ENCODE data around the gene TBC1D2. TPM values are rescaled to one million over a fixed set of nuclear protein-coding genes. Genes with fewer than 3 reads are reported as not detected.

Gene TBC1D2
- total RNA-seq, 2 donors from 2014 or later: 5.6 to 6.4 TPM

- Mint-ChIP-seq H3K27me3 (no peaks in the 10 kb centered on the region), H3K4me3 (no peak overlapping the region), H3K9me3 (no peaks in the 10 kb centered on the region), H3K4me1 (peaks cover 7% of the 10 kb centered on the region), H3K27ac (no peak overlapping the region), H3K36me3 (ENCODE audit: low read depth) (peaks cover 22% of the 10 kb centered on the region)
- no peak for ATAC-seq (replicated peaks)
Measured at GRCh38 chr9:98152526-98152925, 102.9 kb downstream of the TBC1D2 start.

- ATAC-seq (replicated peaks): no peak
- no peak overlapping the region for H3K27ac Mint-ChIP-seq
- no peak overlapping the region for H3K4me3 Mint-ChIP-seq
- H3K9me3 Mint-ChIP-seq: no peaks in the 10 kb centered on the region
- no peaks in the 10 kb centered on the region for H3K27me3 Mint-ChIP-seq
- H3K4me1 Mint-ChIP-seq: peaks cover 7% of the 10 kb centered on the region
- H3K36me3 Mint-ChIP-seq (ENCODE audit: low read depth): peaks cover 4% of the 10 kb centered on the region
Measured at GRCh38 chr9:98150721-98151120, 104.7 kb downstream of the TBC1D2 start.

DNA sequence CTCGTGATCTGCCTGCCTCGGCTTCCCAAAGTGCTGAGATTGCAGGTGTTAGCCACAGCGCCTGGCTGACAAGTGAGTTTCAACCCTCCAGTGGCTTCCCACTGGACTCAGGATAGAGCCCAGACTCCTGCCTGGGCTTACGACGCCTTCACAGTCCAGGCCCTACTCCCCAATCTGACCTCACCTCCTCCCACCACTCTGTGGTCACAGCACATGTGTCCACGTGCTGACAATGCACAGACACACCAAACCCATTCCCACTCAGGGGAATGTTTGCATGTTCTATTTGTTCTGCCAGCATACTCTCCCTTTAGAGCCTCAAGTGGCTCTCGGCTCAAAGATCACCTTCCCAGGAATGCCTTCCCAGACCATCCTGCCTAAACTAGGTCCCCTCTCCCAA, 105.3 kb downstream of the TBC1D2 start:
- no peaks in the 10 kb centered on the region for H3K9me3 Mint-ChIP-seq
- no peak overlapping the region for H3K27ac Mint-ChIP-seq
- peaks cover 7% of the 10 kb centered on the region for H3K4me1 Mint-ChIP-seq
- no peak overlapping the region for H3K4me3 Mint-ChIP-seq
- no peaks in the 10 kb centered on the region for H3K27me3 Mint-ChIP-seq
- no peak for ATAC-seq (replicated peaks)
- H3K36me3 Mint-ChIP-seq (ENCODE audit: low read depth): no peaks in the 10 kb centered on the region

DNA sequence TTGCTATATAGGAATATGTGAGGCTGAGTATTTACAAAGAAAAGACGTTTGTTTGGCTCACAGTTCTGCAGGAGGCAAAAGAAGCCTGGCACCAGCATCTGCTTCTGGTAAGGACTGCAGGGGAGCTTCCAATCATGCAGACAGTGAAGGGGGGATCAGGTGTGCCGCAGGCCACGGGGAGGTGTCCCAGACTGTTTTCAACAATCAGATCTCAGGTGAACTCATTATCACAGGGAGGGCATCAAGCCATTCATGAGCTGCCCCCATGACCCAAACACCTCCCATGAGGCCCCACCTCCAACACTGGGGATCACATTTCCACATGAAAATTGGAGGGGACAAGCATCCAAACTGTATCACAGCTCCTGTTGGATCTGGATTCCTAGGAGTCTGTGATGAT, 106.0 kb downstream of the TBC1D2 start:
- Mint-ChIP-seq H3K9me3 (no peaks in the 10 kb centered on the region), H3K27me3 (no peaks in the 10 kb centered on the region), H3K27ac (no peak overlapping the region), H3K4me1 (peaks cover 7% of the 10 kb centered on the region), H3K4me3 (no peak overlapping the region), H3K36me3 (ENCODE audit: low read depth) (no peaks in the 10 kb centered on the region)
- no peak for ATAC-seq (replicated peaks)

Other genes with a start within 250 kb of the TBC1D2 start
- gene NANS, start 198.9 kb downstream of the TBC1D2 start, total RNA-seq: 10 to 100 TPM; 46.4 to 54.4 TPM
- gene TRIM14, start 136.4 kb downstream of the TBC1D2 start, total RNA-seq: 10 to 100 TPM; 43.4 to 57.8 TPM
- gene CORO2A, start 63.0 kb downstream of the TBC1D2 start, total RNA-seq: 10 to 100 TPM in 1 of 2 donors, 1 to 10 TPM in 1; 9.9 to 18.2 TPM

Data from activated T-helper 17 cell treated with anti-CD3 and anti-CD28 coated beads, Interleukin-2, amount 50 U/mL, for 72 hours (primary cell).